SK-N-SH treated with all-trans-retinoic acid at 6 μM for 48 hours (cell line): Measurements from ENCODE around the gene ZSCAN25.

Experiments
- ATAC-seq: fragments of 200-7000 bp; cut with Tn5 transposase; 3 replicates; pipeline ENCODE4 v1.9.1; 2020; ENCODE audit warnings: mild to moderate bottlenecking, moderate library complexity
- BACH2 ChIP-seq: fragments of 250-450 bp; sonication (Bioruptor Pico); IDR thresholded peaks from 2 replicates; pipeline ENCODE4 v1.9.0; 2021; ENCODE audit warnings: mild to moderate bottlenecking, borderline replicate concordance
- CSDC2 ChIP-seq: fragments of 250-450 bp; sonication (Bioruptor Pico); IDR thresholded peaks from 2 replicates; pipeline ENCODE4 v1.5.0; 2020; ENCODE audit warnings: mild to moderate bottlenecking, moderate library complexity
- ESRRG ChIP-seq: fragments of 250-450 bp; sonication (Bioruptor Pico); IDR thresholded peaks from 2 replicates; pipeline ENCODE4 v1.6.1; 2021; ENCODE audit warnings: mild to moderate bottlenecking
- GLIS3 ChIP-seq: fragments of 250-450 bp; sonication (Bioruptor Pico); IDR thresholded peaks from 2 replicates; pipeline ENCODE4 v1.5.0; 2020; ENCODE audit warnings: mild to moderate bottlenecking, moderate library complexity
- ISL1 ChIP-seq: fragments of 250-450 bp; sonication (Bioruptor Pico); IDR thresholded peaks from 2 replicates; pipeline ENCODE4 v2.1.2; 2022; ENCODE audit warnings: mild to moderate bottlenecking, moderate library complexity
- OSR1 ChIP-seq: fragments of 250-450 bp; sonication (Bioruptor Pico); IDR thresholded peaks from 2 replicates; pipeline ENCODE4 v1.8.0; 2022; ENCODE audit warnings: moderate library complexity, mild to moderate bottlenecking, inconsistent platforms
- PATZ1 ChIP-seq: fragments of 250-450 bp; sonication (Bioruptor Pico); IDR thresholded peaks from 2 replicates; pipeline ENCODE4 v1.8.0; 2020; ENCODE audit warnings: mild to moderate bottlenecking, moderate library complexity, borderline replicate concordance
- SNAI2 ChIP-seq: fragments of 250-450 bp; sonication (Bioruptor Pico); IDR thresholded peaks from 2 replicates; pipeline ENCODE4 v1.5.0; 2020; ENCODE audit warnings: mild to moderate bottlenecking, moderate library complexity
- TCF4 ChIP-seq: fragments of 250-450 bp; sonication (Bioruptor Pico); IDR thresholded peaks from 2 replicates; pipeline ENCODE4 v1.8.0; 2021; ENCODE audit warnings: mild to moderate bottlenecking, moderate library complexity, borderline replicate concordance
- TOX ChIP-seq: fragments of 250-450 bp; sonication (Bioruptor Pico); IDR thresholded peaks from 2 replicates; pipeline ENCODE4 v1.8.0; 2021; ENCODE audit warnings: mild to moderate bottlenecking, moderate library complexity, borderline replicate concordance
- ZC3H10 ChIP-seq: fragments of 250-450 bp; sonication (Bioruptor Pico); IDR thresholded peaks from 2 replicates; pipeline ENCODE4 v1.5.1; 2021; ENCODE audit warnings: mild to moderate bottlenecking, moderate library complexity
- ZFP30 ChIP-seq: fragments of 450-650 bp; formaldehyde crosslinking; IDR thresholded peaks from 2 replicates; pipeline ENCODE4 v1.5.0; 2022; ENCODE audit warnings: mild to moderate bottlenecking, moderate library complexity
- ZNF565 ChIP-seq: fragments of 450-650 bp; formaldehyde crosslinking; conservative IDR thresholded peaks from 2 replicates; pipeline ENCODE4 v1.5.0; 2020; ENCODE audit warnings: low read depth, mild to moderate bottlenecking, moderate library complexity
- ZNF70 ChIP-seq: fragments of 450-650 bp; formaldehyde crosslinking; IDR thresholded peaks from 2 replicates; pipeline ENCODE4 v1.5.0; 2020; ENCODE audit warnings: mild to moderate bottlenecking, moderate library complexity
- TF ChIP-seq, protein P1 (sequence below): fragments of 250-450 bp; sonication (Bioruptor Pico); IDR thresholded peaks from 2 replicates; pipeline ENCODE4 v1.5.1; 2020; ENCODE audit warnings: low read depth, mild to moderate bottlenecking, moderate library complexity
- TF ChIP-seq, protein P2 (sequence below): fragments of 250-450 bp; sonication (Bioruptor Pico); IDR thresholded peaks from 2 replicates; pipeline ENCODE4 v1.5.0; 2020; ENCODE audit warnings: mild to moderate bottlenecking, moderate library complexity
- TF ChIP-seq, protein P3 (sequence below): fragments of 250-450 bp; sonication (Bioruptor Pico); IDR thresholded peaks from 2 replicates; pipeline ENCODE4 v1.5.1; 2021; ENCODE audit warnings: mild to moderate bottlenecking, moderate library complexity

Gene ZSCAN25

GRCh38 chr7:99617192-99617781 is 541 bp downstream of the ZSCAN25 start:
- ATAC-seq = peak; percentile 2; the same call in 2 of the 3 replicates
- TF ChIP-seq TCF4 (CRISPR knock-in tag) (no peak), SNAI2 (CRISPR knock-in tag) (no peak), OSR1 (no peak), GLIS3 (no peak), TOX (CRISPR knock-in tag) (no peak), ESRRG (CRISPR knock-in tag) (no peak), ISL1 (CRISPR knock-in tag) (no peak), ZNF70 (CRISPR knock-in tag) (no peak), BACH2 (CRISPR knock-in tag) (no peak), PATZ1 (CRISPR knock-in tag) (no peak)
- TF ChIP-seq, protein P1, sequence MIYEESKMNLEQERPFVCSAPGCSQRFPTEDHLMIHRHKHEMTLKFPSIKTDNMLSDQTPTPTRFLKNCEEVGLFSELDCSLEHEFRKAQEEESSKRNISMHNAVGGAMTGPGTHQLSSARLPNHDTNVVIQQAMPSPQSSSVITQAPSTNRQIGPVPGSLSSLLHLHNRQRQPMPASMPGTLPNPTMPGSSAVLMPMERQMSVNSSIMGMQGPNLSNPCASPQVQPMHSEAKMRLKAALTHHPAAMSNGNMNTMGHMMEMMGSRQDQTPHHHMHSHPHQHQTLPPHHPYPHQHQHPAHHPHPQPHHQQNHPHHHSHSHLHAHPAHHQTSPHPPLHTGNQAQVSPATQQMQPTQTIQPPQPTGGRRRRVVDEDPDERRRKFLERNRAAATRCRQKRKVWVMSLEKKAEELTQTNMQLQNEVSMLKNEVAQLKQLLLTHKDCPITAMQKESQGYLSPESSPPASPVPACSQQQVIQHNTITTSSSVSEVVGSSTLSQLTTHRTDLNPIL (CRISPR knock-in tag) = no peak
- TF ChIP-seq, protein P2, sequence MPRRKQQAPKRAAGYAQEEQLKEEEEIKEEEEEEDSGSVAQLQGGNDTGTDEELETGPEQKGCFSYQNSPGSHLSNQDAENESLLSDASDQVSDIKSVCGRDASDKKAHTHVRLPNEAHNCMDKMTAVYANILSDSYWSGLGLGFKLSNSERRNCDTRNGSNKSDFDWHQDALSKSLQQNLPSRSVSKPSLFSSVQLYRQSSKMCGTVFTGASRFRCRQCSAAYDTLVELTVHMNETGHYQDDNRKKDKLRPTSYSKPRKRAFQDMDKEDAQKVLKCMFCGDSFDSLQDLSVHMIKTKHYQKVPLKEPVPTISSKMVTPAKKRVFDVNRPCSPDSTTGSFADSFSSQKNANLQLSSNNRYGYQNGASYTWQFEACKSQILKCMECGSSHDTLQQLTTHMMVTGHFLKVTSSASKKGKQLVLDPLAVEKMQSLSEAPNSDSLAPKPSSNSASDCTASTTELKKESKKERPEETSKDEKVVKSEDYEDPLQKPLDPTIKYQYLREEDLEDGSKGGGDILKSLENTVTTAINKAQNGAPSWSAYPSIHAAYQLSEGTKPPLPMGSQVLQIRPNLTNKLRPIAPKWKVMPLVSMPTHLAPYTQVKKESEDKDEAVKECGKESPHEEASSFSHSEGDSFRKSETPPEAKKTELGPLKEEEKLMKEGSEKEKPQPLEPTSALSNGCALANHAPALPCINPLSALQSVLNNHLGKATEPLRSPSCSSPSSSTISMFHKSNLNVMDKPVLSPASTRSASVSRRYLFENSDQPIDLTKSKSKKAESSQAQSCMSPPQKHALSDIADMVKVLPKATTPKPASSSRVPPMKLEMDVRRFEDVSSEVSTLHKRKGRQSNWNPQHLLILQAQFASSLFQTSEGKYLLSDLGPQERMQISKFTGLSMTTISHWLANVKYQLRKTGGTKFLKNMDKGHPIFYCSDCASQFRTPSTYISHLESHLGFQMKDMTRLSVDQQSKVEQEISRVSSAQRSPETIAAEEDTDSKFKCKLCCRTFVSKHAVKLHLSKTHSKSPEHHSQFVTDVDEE (CRISPR knock-in tag) = no peak

- ATAC-seq = no peak
- TF ChIP-seq TCF4 (CRISPR knock-in tag) (no peak), ISL1 (CRISPR knock-in tag) (peak; percentile 41; the same call in 1 of the 2 replicates)
- TF ChIP-seq, all 23 proteins: peak for 1
These were observed 2.0 kb downstream of the ZSCAN25 start for GRCh38 chr7:99618726-99619125.

DNA sequence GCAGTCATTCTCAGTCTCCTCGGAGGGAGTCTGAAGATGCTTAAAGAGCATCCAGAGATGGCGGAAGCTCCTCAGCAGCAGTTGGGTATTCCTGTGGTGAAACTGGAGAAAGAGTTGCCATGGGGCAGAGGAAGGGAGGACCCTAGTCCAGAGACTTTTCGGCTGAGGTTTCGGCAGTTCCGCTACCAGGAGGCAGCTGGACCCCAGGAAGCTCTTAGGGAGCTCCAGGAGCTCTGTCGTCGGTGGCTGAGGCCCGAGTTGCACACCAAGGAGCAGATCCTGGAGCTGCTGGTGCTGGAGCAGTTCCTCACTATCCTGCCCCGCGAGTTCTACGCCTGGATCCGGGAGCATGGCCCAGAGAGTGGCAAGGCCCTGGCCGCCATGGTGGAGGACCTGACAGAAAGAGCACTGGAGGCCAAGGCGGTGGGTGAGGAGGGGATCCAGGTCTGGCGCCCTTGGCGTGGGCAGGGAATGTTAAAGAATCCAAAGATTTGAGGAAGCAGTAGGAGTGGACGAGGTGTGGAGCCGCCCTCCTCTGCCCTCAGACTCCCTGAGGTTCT is 2.9 kb downstream of the ZSCAN25 start:
- TF ChIP-seq ZC3H10 (CRISPR knock-in tag) (no peak), CSDC2 (CRISPR knock-in tag) (no peak), GLIS3 (no peak), ZFP30 (CRISPR knock-in tag) (no peak), PATZ1 (CRISPR knock-in tag) (no peak), TOX (CRISPR knock-in tag) (no peak), BACH2 (CRISPR knock-in tag) (no peak), ZNF565 (CRISPR knock-in tag) (no peak)
- TF ChIP-seq, protein P1 (CRISPR knock-in tag) = no peak
- TF ChIP-seq, protein P3, sequence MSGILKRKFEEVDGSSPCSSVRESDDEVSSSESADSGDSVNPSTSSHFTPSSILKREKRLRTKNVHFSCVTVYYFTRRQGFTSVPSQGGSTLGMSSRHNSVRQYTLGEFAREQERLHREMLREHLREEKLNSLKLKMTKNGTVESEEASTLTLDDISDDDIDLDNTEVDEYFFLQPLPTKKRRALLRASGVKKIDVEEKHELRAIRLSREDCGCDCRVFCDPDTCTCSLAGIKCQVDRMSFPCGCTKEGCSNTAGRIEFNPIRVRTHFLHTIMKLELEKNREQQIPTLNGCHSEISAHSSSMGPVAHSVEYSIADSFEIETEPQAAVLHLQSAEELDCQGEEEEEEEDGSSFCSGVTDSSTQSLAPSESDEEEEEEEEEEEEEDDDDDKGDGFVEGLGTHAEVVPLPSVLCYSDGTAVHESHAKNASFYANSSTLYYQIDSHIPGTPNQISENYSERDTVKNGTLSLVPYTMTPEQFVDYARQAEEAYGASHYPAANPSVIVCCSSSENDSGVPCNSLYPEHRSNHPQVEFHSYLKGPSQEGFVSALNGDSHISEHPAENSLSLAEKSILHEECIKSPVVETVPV = no peak
- TF ChIP-seq, all 23 proteins: peak for 0
- ATAC-seq = no peak
